ENCODE measurements around the gene KIRREL1. TPM values are rescaled to one million over a fixed set of nuclear protein-coding genes. Genes with fewer than 3 reads are reported as not detected.

KIRREL1 gene
- total and polyA plus RNA-seq, 2 of the 13 experiments (the other 11 are each of a cell fraction or from before 2014, with no cell fraction given) = 0.02 to 0.03 TPM

GRCh38 chr1:157971769-157972168 is 21.7 kb upstream of the KIRREL1 start:
- Histone ChIP-seq H4K20me1 (ENCODE audit: insufficient read depth, low read length) (no peaks in the 10 kb centered on the region), H2AFZ (ENCODE audit: low read length) (no peak overlapping the region), H3K4me2 (ENCODE audit: low read depth, low read length) (no peak overlapping the region), H3K79me2 (ENCODE audit: insufficient read depth, low read length) (no peaks in the 10 kb centered on the region), H3K27me3 (ENCODE audit: control insufficient read depth in 1 of 2, insufficient read depth in 2 of 2, low read length in 2 of 2) (no peaks in the 10 kb centered on the region), H3K27ac (ENCODE audit: extremely low read length, insufficient read depth, low read length) (no peak overlapping the region), H3K4me1 (ENCODE audit: insufficient read depth, low read length) (no peaks in the 10 kb centered on the region), H3K9ac (ENCODE audit: insufficient read depth, low read depth, low read length) (no peak overlapping the region), H3K4me3 (replicated peaks in 1 of 3; ENCODE audit: insufficient read depth in 1 of 3, low read depth in 2 of 3, low read length in 3 of 3) (no peak overlapping the region), H3K36me3 (replicated peaks in 1 of 2; ENCODE audit: control insufficient read depth in 1 of 2, insufficient read depth in 2 of 2, low read length in 2 of 2) (no peaks in the 10 kb centered on the region), H3K9me3 (ENCODE audit: low read length) (peaks cover 4% of the 10 kb centered on the region; the same call in 1 of the 2 replicates)
- no TSS peak for BruUV-seq (replicated peaks)
- ChIA-PET POLR2A (no interaction called here), CTCF (ENCODE audit: low intra/inter-chr PET ratio, low total read pairs) (no interaction called here)
- TF ChIP-seq ZNF629 (CRISPR knock-in tag; conservative IDR thresholded peaks at IDR 0.05) = no peak
- TF ChIP-seq KLF15 (CRISPR knock-in tag; IDR thresholded peaks at IDR 0.05; ENCODE audit: borderline replicate concordance) = no peak
- no peak for TF ChIP-seq POGZ (CRISPR knock-in tag; IDR thresholded peaks at IDR 0.05)
- TF ChIP-seq, protein P1, sequence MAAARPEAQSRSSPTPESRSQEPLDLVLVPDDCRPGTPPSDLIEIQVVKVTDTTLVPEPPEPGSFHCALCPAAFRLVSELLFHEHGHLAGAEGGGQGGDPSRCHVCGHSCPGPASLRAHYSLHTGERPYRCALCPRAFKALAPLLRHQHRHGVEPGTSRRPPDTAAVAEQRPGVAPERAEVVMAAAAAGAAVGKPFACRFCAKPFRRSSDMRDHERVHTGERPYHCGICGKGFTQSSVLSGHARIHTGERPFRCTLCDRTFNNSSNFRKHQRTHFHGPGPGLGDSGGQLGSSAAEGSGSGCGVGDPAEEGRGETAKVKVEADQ (CRISPR knock-in tag; IDR thresholded peaks at IDR 0.05; ENCODE audit: borderline replicate concordance) = no peak
- no peak for TF ChIP-seq KDM1A (CRISPR knock-in tag; IDR thresholded peaks at IDR 0.05)
- no peak for TF ChIP-seq ZNF577 (CRISPR knock-in tag; IDR thresholded peaks at IDR 0.05; ENCODE audit: borderline replicate concordance, low read depth)
- no peak for TF ChIP-seq JUNB (CRISPR knock-in tag; IDR thresholded peaks at IDR 0.05; ENCODE audit: borderline replicate concordance)
- intact Hi-C loops (cut with micrococcal nuclease; ENCODE audit: unreplicated experiment) (no loop called here), in situ Hi-C loops (cut with HindIII; ENCODE audit: extremely low pct_ligation_motif_present, low pct_unique_long_range_greater_than_20kb) (no loop called here)
- ATAC-seq (no peak), FAIRE-seq (no peak), DNase-seq (ENCODE audit: low spot score) (no peak)

DNA sequence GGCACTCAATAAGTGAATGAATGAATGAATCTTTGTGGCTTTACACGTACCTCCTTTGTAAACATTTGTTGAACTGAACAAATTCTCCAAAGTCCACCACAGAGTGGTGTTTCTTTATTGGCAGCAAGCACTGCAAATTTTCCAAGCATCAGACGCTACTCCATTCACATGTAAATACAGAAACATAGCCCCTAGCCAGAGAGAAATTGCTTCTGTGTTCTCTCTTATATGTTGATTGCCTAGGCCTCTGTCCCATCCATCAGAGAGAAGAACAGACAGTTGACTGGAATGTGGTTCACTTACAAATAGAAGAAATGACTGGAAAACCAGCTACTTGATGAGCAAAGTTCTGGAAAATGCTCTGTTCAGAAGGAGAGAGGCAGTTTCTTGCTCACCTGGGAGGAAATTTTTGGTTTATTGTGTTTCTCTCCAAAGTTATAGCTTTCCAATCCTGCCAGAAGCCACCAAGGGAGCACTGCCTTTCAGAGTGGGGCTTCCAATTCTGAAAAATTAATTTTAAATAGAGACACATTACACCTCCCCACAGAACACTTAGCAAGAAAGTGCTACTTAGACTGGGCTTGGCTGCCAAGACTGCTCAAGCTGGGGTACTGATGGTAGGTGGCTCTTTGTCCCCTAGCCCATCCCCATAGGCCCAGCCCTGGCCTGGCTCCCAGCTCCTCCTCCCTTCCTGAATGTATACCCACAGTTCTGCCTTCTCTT is 18.1 kb upstream of the KIRREL1 start:
- TF ChIP-seq HOXD1 (CRISPR knock-in tag; IDR thresholded peaks at IDR 0.05) (no peak), ZNF558 (CRISPR knock-in tag; IDR thresholded peaks at IDR 0.05; ENCODE audit: borderline replicate concordance) (no peak), SMYD3 (CRISPR knock-in tag; IDR thresholded peaks at IDR 0.05) (no peak), SUZ12 (IDR thresholded peaks at IDR 0.05; ENCODE audit: low read depth, low read length) (no peak), LCORL (IDR thresholded peaks at IDR 0.05) (no peak), LCORL (CRISPR knock-in tag; IDR thresholded peaks at IDR 0.05) (no peak), MEF2D (CRISPR knock-in tag; IDR thresholded peaks at IDR 0.05) (no peak), TGIF2 (CRISPR knock-in tag; IDR thresholded peaks at IDR 0.05) (no peak)
- TF ChIP-seq, protein P2, sequence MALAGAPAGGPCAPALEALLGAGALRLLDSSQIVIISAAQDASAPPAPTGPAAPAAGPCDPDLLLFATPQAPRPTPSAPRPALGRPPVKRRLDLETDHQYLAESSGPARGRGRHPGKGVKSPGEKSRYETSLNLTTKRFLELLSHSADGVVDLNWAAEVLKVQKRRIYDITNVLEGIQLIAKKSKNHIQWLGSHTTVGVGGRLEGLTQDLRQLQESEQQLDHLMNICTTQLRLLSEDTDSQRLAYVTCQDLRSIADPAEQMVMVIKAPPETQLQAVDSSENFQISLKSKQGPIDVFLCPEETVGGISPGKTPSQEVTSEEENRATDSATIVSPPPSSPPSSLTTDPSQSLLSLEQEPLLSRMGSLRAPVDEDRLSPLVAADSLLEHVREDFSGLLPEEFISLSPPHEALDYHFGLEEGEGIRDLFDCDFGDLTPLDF (CRISPR knock-in tag; IDR thresholded peaks at IDR 0.05) = no peak
- ChIA-PET CTCF (ENCODE audit: low intra/inter-chr PET ratio, low total read pairs) (no interaction called here), POLR2A (no interaction called here)
- no peak for DNase-seq (ENCODE audit: low spot score)
- Histone ChIP-seq H3K4me1 (ENCODE audit: insufficient read depth, low read length) (no peaks in the 10 kb centered on the region), H3K27ac (ENCODE audit: extremely low read length, insufficient read depth, low read length) (no peak overlapping the region), H3K4me3 (replicated peaks in 1 of 3; ENCODE audit: insufficient read depth in 1 of 3, low read depth in 2 of 3, low read length in 3 of 3) (no peak overlapping the region), H3K4me2 (ENCODE audit: low read depth, low read length) (no peak overlapping the region), H3K9ac (ENCODE audit: insufficient read depth, low read depth, low read length) (no peak overlapping the region), H3K36me3 (replicated peaks in 1 of 2; ENCODE audit: control insufficient read depth in 1 of 2, insufficient read depth in 2 of 2, low read length in 2 of 2) (no peaks in the 10 kb centered on the region), H2AFZ (ENCODE audit: low read length) (no peak overlapping the region), H3K9me3 (ENCODE audit: low read length) (peaks cover 4% of the 10 kb centered on the region; the same call in 1 of the 2 replicates), H4K20me1 (ENCODE audit: insufficient read depth, low read length) (no peaks in the 10 kb centered on the region), H3K79me2 (ENCODE audit: insufficient read depth, low read length) (no peaks in the 10 kb centered on the region), H3K27me3 (ENCODE audit: control insufficient read depth in 1 of 2, insufficient read depth in 2 of 2, low read length in 2 of 2) (no peaks in the 10 kb centered on the region)
- ATAC-seq = no peak
- 0% methylated on average over 2 of the region's 2 CpGs for WGBS (ENCODE audit: low lambda C conversion rate)
- intact Hi-C loops (cut with micrococcal nuclease; ENCODE audit: unreplicated experiment) = no loop called here
- no peak for FAIRE-seq
- BruUV-seq (replicated peaks) = no TSS peak
- in situ Hi-C loops (cut with HindIII; ENCODE audit: extremely low pct_ligation_motif_present, low pct_unique_long_range_greater_than_20kb) = no loop called here

Measured in HepG2 (cell line).